ENCODE measurements around the gene AFF4.

The AFF4 gene

DNA sequence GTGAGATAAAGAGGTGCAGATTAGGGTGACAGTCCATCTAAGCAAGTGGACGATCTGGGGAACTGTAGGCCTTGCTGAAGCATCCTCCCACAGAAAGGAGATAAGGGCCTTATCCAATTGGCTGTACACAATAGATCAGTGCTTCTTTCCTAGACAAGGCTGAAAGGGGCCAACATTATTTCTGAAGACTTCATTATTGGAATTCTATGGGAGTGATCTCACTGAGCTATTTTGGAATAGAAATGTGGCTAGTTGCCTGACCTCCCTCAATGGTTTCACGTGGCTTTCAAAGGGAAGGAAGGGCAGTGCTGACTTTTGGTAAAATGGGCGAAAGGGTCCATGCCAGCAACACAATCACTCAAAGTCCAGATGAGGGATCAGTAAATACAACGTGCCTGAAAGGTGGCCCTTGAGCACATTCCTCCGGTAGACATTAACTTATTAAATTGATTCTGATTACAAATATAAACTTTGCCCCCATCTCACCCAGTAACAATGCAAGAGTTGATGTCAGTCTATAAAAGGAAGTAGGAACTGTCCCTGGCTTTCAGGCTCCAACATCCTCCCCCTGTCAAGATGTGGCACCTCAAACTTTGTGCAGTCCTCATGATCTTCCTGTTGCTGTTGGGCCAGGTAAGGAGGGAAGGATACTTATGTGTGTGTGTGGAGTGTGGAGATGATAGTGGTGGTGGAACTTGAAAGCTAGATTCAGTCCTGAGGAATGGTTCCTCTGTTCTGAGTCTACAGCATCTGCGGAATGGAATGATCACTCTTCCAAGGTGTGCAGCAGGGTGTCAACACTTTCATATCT, 90.1 kb downstream of the AFF4 start, which contains the start of gene LEAP2:
Gene LEAP2, plus strand, starts transcription at position 550 of the 811 bp plus-strand sequence. Its CDS starts 27 bp downstream, at position 577.
- TF ChIP-seq, protein P1, sequence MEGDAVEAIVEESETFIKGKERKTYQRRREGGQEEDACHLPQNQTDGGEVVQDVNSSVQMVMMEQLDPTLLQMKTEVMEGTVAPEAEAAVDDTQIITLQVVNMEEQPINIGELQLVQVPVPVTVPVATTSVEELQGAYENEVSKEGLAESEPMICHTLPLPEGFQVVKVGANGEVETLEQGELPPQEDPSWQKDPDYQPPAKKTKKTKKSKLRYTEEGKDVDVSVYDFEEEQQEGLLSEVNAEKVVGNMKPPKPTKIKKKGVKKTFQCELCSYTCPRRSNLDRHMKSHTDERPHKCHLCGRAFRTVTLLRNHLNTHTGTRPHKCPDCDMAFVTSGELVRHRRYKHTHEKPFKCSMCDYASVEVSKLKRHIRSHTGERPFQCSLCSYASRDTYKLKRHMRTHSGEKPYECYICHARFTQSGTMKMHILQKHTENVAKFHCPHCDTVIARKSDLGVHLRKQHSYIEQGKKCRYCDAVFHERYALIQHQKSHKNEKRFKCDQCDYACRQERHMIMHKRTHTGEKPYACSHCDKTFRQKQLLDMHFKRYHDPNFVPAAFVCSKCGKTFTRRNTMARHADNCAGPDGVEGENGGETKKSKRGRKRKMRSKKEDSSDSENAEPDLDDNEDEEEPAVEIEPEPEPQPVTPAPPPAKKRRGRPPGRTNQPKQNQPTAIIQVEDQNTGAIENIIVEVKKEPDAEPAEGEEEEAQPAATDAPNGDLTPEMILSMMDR (IDR thresholded peaks at IDR 0.05; ENCODE audit: insufficient read depth, low read depth, low read length, missing control alignments) = no peak
- no peak for DNase-seq (ENCODE audit: low read depth)

DNA sequence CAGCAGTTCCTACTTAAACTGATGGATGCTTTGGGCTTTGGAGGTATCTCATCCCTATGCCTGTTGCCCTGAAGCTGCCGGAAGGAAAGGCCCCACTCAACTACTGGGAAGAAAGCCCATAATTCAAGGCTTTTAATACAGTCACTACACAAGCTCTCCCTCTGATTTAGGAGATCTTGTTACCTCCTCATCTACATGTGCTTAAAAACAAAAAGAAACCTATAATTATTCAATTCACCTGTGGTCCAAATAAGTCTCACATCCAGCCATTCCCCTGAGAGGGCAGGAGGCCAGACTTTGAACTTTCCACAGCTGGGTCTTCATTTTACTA, 90.7 kb downstream of the AFF4 start:
- no peak for DNase-seq (ENCODE audit: low read depth)
- TF ChIP-seq, protein P1 (IDR thresholded peaks at IDR 0.05; ENCODE audit: insufficient read depth, low read depth, low read length, missing control alignments) = no peak
- H3K4me3 ChIP-seq (ENCODE audit: low read length) = no peak overlapping the region

More for the DNA sequence above, 90.1 kb downstream of the AFF4 start, which contains the start of gene LEAP2:
- no peak within 1 kb of the TSS for H3K4me3 ChIP-seq (ENCODE audit: low read length)

DNA sequence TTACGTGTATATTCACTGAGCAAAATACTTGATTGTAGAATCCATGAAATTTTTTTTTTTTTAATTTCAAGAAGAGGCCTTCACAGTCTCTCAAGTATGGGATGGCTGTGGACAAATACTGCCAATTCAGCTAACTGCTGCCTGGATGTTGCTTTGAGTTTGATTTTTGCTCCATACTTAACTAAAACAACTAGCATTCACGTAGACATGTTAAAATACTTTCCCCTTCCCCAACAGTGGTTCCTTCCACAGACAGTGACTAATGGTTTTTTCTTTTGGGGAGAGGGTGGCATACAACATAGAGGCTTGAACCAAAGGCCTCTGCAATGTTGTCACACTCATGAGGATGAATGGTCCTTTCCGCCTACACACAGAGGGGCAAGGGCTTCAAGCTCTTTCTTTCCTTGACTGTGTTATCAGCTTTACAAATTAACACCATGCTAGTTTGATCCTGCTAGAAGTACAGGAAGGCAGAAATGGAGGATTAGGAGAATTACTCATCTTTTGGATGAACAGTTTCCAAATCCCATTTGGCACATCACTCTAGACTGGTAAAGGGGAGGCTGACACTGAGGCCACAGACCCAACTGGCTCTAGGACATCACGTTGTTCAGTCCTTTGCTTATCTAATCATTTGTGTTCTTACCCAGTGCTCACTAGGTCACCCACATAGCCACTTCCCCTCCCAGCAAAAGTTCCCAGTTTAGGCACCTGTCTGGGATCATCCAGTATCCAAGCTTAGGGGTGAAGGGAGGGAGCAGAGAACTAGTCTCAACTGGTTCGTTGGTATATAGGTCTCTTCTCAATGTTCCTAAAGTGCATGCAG, 91.8 kb downstream of the AFF4 start:
- no peak for DNase-seq (ENCODE audit: low read depth)
- H3K4me3 ChIP-seq (ENCODE audit: low read length) = no peak overlapping the region
- TF ChIP-seq, protein P1 (IDR thresholded peaks at IDR 0.05; ENCODE audit: insufficient read depth, low read depth, low read length, missing control alignments) = no peak

DNA sequence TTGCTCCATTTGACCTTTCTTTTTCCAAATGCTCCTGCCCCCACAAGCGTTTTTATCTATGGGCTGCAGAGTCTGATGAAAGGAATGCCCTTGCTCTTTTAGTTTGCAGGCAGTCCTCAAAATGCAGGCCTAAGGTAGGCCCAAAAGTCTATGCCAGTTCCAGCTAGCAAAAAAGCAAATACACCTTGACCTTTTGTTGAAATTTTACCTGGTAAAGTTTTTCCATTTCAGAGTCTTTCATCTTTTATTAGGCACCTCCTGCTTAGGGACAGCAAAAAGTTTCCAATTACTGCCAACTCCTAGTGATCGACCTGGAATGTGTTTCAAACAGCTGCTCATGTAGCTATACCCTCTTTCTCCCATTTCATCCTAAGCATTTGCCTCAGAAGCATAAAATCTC, 92.6 kb downstream of the AFF4 start:
- DNase-seq (ENCODE audit: low read depth) = no peak
- TF ChIP-seq, protein P1 (IDR thresholded peaks at IDR 0.05; ENCODE audit: insufficient read depth, low read depth, low read length, missing control alignments) = no peak
- no peak overlapping the region for H3K4me3 ChIP-seq (ENCODE audit: low read length)

DNA sequence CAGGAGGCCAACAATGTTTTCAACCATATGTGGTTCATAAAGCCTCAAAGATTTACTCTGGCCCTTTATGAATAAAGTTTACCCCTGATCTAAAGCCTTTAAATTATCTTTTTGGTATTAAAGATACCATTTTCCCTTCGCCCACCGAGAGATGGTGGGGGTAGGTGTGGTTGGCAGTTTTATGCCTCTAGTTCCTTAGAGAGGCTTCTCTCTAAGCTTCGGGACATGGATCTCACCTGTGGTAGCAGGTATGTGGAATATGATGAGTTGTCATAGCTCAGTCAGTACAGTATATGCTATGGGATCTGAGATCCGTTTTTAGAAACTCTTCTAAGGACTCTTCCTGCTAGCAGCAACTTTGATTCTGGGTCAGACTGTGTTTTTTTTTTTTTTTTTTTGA, 94.7 kb downstream of the AFF4 start:
- no peak overlapping the region for H3K4me3 ChIP-seq (ENCODE audit: low read length)
- TF ChIP-seq, protein P1 (IDR thresholded peaks at IDR 0.05; ENCODE audit: insufficient read depth, low read depth, low read length, missing control alignments) = no peak
- no peak for DNase-seq (ENCODE audit: low read depth)

DNA sequence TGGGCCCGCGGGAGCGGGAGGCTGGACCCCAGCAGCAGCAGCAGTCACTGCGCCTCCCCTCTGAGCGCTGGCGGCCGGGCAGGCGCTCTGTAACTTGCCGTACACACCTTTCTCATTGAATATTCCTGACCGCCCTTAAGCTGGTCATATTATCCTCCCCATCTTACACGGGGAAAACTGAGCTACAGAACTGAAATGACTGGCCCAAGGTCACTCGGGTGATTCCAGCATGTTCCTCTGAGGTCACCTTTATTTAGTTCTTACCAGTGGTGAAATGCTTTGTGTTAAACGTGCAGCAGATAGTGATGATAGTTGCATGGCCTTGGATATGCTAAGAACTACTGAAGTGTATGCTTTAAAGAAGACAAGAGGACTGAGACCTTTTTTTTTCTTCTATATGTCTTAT, 96.4 kb downstream of the AFF4 start:
- no peak for DNase-seq (ENCODE audit: low read depth)
- TF ChIP-seq, protein P1 (IDR thresholded peaks at IDR 0.05; ENCODE audit: insufficient read depth, low read depth, low read length, missing control alignments) = no peak
- peak overlapping the region; percentile 84 for H3K4me3 ChIP-seq (ENCODE audit: low read length)
